ENCODE results near the gene LRRC46.

GRCh38 chr17:47884427-47884740 is 52.9 kb downstream of the LRRC46 start:
- TF ChIP-seq EZH2phosphoT487 (IDR thresholded peaks at IDR 0.05; ENCODE audit: insufficient read depth, low read depth), result no peak
- TF ChIP-seq EZH2 (IDR thresholded peaks at IDR 0.05; ENCODE audit: insufficient read depth, poor library complexity, severe bottlenecking), result no peak
